GM12801 (cell line): ENCODE measurements around the gene AMMECR1.

Experiments
- CTCF ChIP-seq: IDR thresholded peaks from one replicate; pipeline ENCODE4 v1.5.1; 2011; ENCODE audit warnings: control low read depth; ENCODE audit not compliant: insufficient read length; ENCODE audit errors: extremely low read depth

Gene AMMECR1

GRCh38 chrX:110171442-110171841 lies 146.4 kb downstream of the AMMECR1 start:
- TF ChIP-seq CTCF, result no peak

- TF ChIP-seq CTCF, result no peak
Measured at GRCh38 chrX:110170029-110170428, 147.9 kb downstream of the AMMECR1 start.

DNA sequence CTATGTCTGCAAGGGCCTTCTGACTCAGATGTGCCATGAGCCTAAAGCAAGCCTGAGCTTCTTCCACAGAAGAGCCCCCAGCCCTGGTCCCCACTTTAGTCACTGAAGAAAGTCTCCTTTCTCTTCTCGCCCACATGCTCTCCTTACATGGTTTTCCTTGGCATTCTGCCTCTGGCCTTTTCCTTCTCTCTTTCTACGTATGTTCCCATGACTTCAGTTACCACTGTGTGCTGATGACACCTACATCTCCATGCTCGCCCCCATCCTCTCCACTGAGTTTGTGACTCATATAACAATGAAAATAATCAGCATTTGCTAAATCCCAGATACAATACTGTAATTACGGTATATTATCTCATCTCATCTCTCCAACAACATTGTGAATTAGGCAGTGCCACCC lies 149.3 kb downstream of the AMMECR1 start:
- no peak for TF ChIP-seq CTCF

GRCh38 chrX:110167952-110168451 lies 149.9 kb downstream of the AMMECR1 start:
- no peak for TF ChIP-seq CTCF

GRCh38 chrX:110163488-110163887 lies 154.4 kb downstream of the AMMECR1 start:
- no peak for TF ChIP-seq CTCF

DNA sequence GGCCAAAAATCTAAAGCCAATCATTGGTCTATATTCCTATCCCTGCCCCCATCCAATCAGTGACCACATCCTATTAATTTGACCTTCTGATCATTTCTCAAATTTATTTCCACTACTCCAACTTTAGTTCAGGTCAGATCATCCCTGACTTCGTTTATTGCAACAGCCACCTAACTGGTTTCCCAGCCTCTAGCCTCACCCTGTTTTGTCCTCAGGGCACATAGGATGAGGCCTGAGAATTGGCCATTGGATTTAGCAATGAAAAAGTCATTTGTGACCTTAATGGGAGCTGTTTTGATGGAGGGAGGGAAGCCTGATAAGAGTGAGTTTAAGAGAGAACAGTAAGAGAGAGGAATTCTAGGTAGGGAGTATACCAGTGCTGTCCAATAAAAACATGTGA lies 155.0 kb downstream of the AMMECR1 start:
- no peak for TF ChIP-seq CTCF

DNA sequence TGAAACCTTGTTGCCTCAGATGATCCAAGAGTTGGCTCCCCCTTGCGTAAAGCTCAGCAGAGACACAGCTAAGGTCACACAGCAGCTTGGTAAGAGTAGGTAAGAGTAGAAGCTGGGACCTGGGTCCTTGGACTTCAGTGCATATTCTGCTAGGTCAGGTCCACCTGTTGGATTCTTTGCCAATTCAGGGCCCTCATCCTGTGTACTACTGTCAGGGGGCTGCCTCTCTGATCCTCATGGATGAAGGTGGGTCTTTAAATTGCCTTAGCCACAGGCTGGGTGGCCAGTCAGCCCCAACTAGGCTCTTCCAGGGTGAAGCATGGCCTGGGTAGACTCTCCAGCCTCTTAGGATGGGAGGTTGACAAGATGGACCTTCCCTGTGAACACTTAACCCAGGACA lies 155.8 kb downstream of the AMMECR1 start:
- no peak for TF ChIP-seq CTCF

- no peak for TF ChIP-seq CTCF
Measured at GRCh38 chrX:110161361-110161686, 156.6 kb downstream of the AMMECR1 start.
